Stimulated activated naive B cell treated with anti-CD40 and anti-IgM and Interleukin-4, amounts not matched to agents 10 μg/mL and 1 μg/mL and 100 μg/mL, for 72 hours (primary cell): ENCODE measurements around the gene GABBR2.
A peak's percentile ranks its signal among the peaks of the same experiment; 100 is the strongest.

ENCODE experiments used
- ATAC-seq, 2 donors: fragments of 150-1000 bp; cut with Tn5 transposase; replicated peaks; 2 replicates each; pipeline ENCODE4 v1.10.0; 2021; ENCODE audit warnings: moderate library complexity in 1 of 2
- DNase-seq: peaks from one replicate; pipeline ENCODE4 v3.0.0; 2021
- H3K27ac Mint-ChIP-seq: one replicate; pipeline ENCODE4 v1.8.0; 2022; ENCODE audit warnings: mild to moderate bottlenecking, mixed read lengths
- H3K27me3 Mint-ChIP-seq, 2 donors: one replicate each; pipeline ENCODE4 v1.8.0; 2022; ENCODE audit warnings: mixed read lengths in 2 of 2
- H3K36me3 Mint-ChIP-seq, 2 donors: one replicate each; pipeline ENCODE4 v1.8.0; 2022; ENCODE audit warnings: mixed read lengths in 2 of 2, mild to moderate bottlenecking in 1 of 2
- H3K4me1 Mint-ChIP-seq, 2 donors: one replicate each; pipeline ENCODE4 v1.8.0; 2022; ENCODE audit warnings: mixed read lengths in 2 of 2, mild to moderate bottlenecking in 1 of 2
- H3K4me3 Mint-ChIP-seq, 2 donors: one replicate each; pipeline ENCODE4 v1.8.0; 2022; ENCODE audit warnings: mild to moderate bottlenecking in 2 of 2, mixed read lengths in 2 of 2, moderate library complexity in 1 of 2
- H3K9me3 Mint-ChIP-seq, 2 donors: one replicate each; pipeline ENCODE4 v1.8.0; 2022; ENCODE audit warnings: mixed read lengths in 2 of 2, mild to moderate bottlenecking in 1 of 2

Gene GABBR2

GRCh38 chr9:98576354-98576753 is 132.4 kb downstream of the GABBR2 start:
- no peaks in the 10 kb centered on the region for H3K36me3 Mint-ChIP-seq
- H3K9me3 Mint-ChIP-seq = peaks cover 5 to 7% of the 10 kb centered on the region in 2 donors
- no peak for DNase-seq
- peaks cover 42 to 71% of the 10 kb centered on the region in 2 donors for H3K27me3 Mint-ChIP-seq
- ATAC-seq = peak; percentile 21 to 33
- H3K27ac Mint-ChIP-seq = peak overlapping the region; percentile 60
- peaks cover 16 to 18% of the 10 kb centered on the region in 2 donors for H3K4me1 Mint-ChIP-seq
- H3K4me3 Mint-ChIP-seq = peak overlapping the region in 1 of 2 donors; percentile 58

GRCh38 chr9:98575379-98576346 is 133.1 kb downstream of the GABBR2 start:
- peaks cover 37 to 66% of the 10 kb centered on the region in 2 donors for H3K27me3 Mint-ChIP-seq
- peaks cover 16 to 18% of the 10 kb centered on the region in 2 donors for H3K4me1 Mint-ChIP-seq
- peak overlapping the region; percentile 2 to 58 for H3K4me3 Mint-ChIP-seq
- H3K9me3 Mint-ChIP-seq = peaks cover 4 to 7% of the 10 kb centered on the region in 2 donors
- ATAC-seq (peak; percentile 82 to 83), DNase-seq (peak; percentile 35)
- peak overlapping the region; percentile 60 for H3K27ac Mint-ChIP-seq
- H3K36me3 Mint-ChIP-seq = no peaks in the 10 kb centered on the region

- H3K27ac Mint-ChIP-seq = no peak overlapping the region
- H3K4me3 Mint-ChIP-seq = no peak overlapping the region
- DNase-seq (no peak), ATAC-seq (no peak)
- no peaks in the 10 kb centered on the region for H3K36me3 Mint-ChIP-seq
- peaks cover 31 to 57% of the 10 kb centered on the region in 2 donors for H3K27me3 Mint-ChIP-seq
- peaks cover 16 to 18% of the 10 kb centered on the region in 2 donors for H3K4me1 Mint-ChIP-seq
- peaks cover 4 to 7% of the 10 kb centered on the region in 2 donors for H3K9me3 Mint-ChIP-seq
Observed at GRCh38 chr9:98573749-98574278, 134.9 kb downstream of the GABBR2 start.

GRCh38 chr9:98572796-98573195 is 135.9 kb downstream of the GABBR2 start:
- H3K4me3 Mint-ChIP-seq = no peak overlapping the region
- no peak for ATAC-seq

GRCh38 chr9:98572054-98572627 is 136.6 kb downstream of the GABBR2 start:
- H3K9me3 Mint-ChIP-seq = peaks cover 4 to 5% of the 10 kb centered on the region in 2 donors
- no peak overlapping the region for H3K4me3 Mint-ChIP-seq

More at GRCh38 chr9:98572796-98573195, 135.9 kb downstream of the GABBR2 start:
- Mint-ChIP-seq H3K27ac (no peak overlapping the region), H3K9me3 (peaks cover 4 to 7% of the 10 kb centered on the region in 2 donors), H3K36me3 (no peaks in the 10 kb centered on the region), H3K4me1 (peaks cover 16 to 18% of the 10 kb centered on the region in 2 donors), H3K27me3 (peaks cover 31 to 47% of the 10 kb centered on the region in 2 donors)
- DNase-seq = no peak

GRCh38 chr9:98571643-98572042 is 137.1 kb downstream of the GABBR2 start:
- Mint-ChIP-seq H3K4me3 (no peak overlapping the region), H3K27me3 (peaks cover 21 to 35% of the 10 kb centered on the region in 2 donors), H3K4me1 (peaks cover 16 to 18% of the 10 kb centered on the region in 2 donors), H3K36me3 (no peaks in the 10 kb centered on the region), H3K9me3 (no peaks in the 10 kb centered on the region), H3K27ac (no peak overlapping the region)
- DNase-seq (no peak), ATAC-seq (no peak)

More at GRCh38 chr9:98572054-98572627, 136.6 kb downstream of the GABBR2 start:
- Mint-ChIP-seq H3K27me3 (peaks cover 26 to 40% of the 10 kb centered on the region in 2 donors), H3K4me1 (peaks cover 16 to 18% of the 10 kb centered on the region in 2 donors), H3K27ac (no peak overlapping the region), H3K36me3 (no peaks in the 10 kb centered on the region)
- no peak for ATAC-seq
- no peak for DNase-seq

- Mint-ChIP-seq H3K9me3 (no peaks in the 10 kb centered on the region), H3K27me3 (peaks cover 16 to 29% of the 10 kb centered on the region in 2 donors), H3K36me3 (no peaks in the 10 kb centered on the region), H3K4me1 (peaks cover 11 to 12% of the 10 kb centered on the region in 2 donors), H3K27ac (no peak overlapping the region), H3K4me3 (no peak overlapping the region)
- ATAC-seq (no peak), DNase-seq (no peak)
Observed at GRCh38 chr9:98570663-98571440, 137.9 kb downstream of the GABBR2 start.

- no peaks in the 10 kb centered on the region for H3K36me3 Mint-ChIP-seq
- H3K27me3 Mint-ChIP-seq = peaks cover 12 to 24% of the 10 kb centered on the region in 2 donors
- no peaks in the 10 kb centered on the region for H3K9me3 Mint-ChIP-seq
- no peak overlapping the region for H3K27ac Mint-ChIP-seq
- H3K4me3 Mint-ChIP-seq = no peak overlapping the region
- DNase-seq = no peak
- no peak for ATAC-seq
- H3K4me1 Mint-ChIP-seq = peaks cover 3 to 4% of the 10 kb centered on the region in 2 donors
Observed at GRCh38 chr9:98570055-98570454, 138.7 kb downstream of the GABBR2 start.

GRCh38 chr9:98569491-98569890 is 139.2 kb downstream of the GABBR2 start:
- H3K4me3 Mint-ChIP-seq = no peak overlapping the region
- ATAC-seq (no peak), DNase-seq (no peak)
- H3K36me3 Mint-ChIP-seq = no peaks in the 10 kb centered on the region
- H3K4me1 Mint-ChIP-seq = no peaks in the 10 kb centered on the region
- peaks cover 9 to 18% of the 10 kb centered on the region in 2 donors for H3K27me3 Mint-ChIP-seq
- no peak overlapping the region for H3K27ac Mint-ChIP-seq
- H3K9me3 Mint-ChIP-seq = no peaks in the 10 kb centered on the region

GRCh38 chr9:98568909-98569469 is 139.7 kb downstream of the GABBR2 start:
- H3K4me3 Mint-ChIP-seq = no peak overlapping the region
- no peak overlapping the region for H3K27ac Mint-ChIP-seq
- DNase-seq (no peak), ATAC-seq (no peak)
- no peaks in the 10 kb centered on the region for H3K36me3 Mint-ChIP-seq
- H3K4me1 Mint-ChIP-seq = no peaks in the 10 kb centered on the region
- peaks cover 9 to 13% of the 10 kb centered on the region in 2 donors for H3K27me3 Mint-ChIP-seq
- H3K9me3 Mint-ChIP-seq = no peaks in the 10 kb centered on the region

GRCh38 chr9:98568234-98568908 is 140.4 kb downstream of the GABBR2 start:
- H3K27ac Mint-ChIP-seq = no peak overlapping the region
- no peak overlapping the region for H3K4me3 Mint-ChIP-seq
- DNase-seq = no peak
- peaks cover 9 to 11% of the 10 kb centered on the region in 2 donors for H3K27me3 Mint-ChIP-seq
- no peaks in the 10 kb centered on the region for H3K9me3 Mint-ChIP-seq
- no peak for ATAC-seq
- no peaks in the 10 kb centered on the region for H3K36me3 Mint-ChIP-seq
- H3K4me1 Mint-ChIP-seq = no peaks in the 10 kb centered on the region

GRCh38 chr9:98567540-98568233 is 141.0 kb downstream of the GABBR2 start:
- no peak overlapping the region for H3K4me3 Mint-ChIP-seq
- DNase-seq (no peak), ATAC-seq (no peak)
- H3K27me3 Mint-ChIP-seq = peaks cover 6 to 8% of the 10 kb centered on the region in 2 donors
- no peaks in the 10 kb centered on the region for H3K36me3 Mint-ChIP-seq
- no peaks in the 10 kb centered on the region for H3K4me1 Mint-ChIP-seq
- no peaks in the 10 kb centered on the region for H3K9me3 Mint-ChIP-seq
- no peak overlapping the region for H3K27ac Mint-ChIP-seq
